AG04450 (cell line): ENCODE results near the gene ACSL4. TPM values are rescaled to one million over a fixed set of nuclear protein-coding genes. Genes with fewer than 3 reads are reported as not detected.

Experiments used
- CTCF ChIA-PET: fragments of 300-600, 350-600 bp; formaldehyde crosslinking; extraction: SDS; loops from one replicate; lab custom pipeline; 2022; ENCODE audit warnings: antibody characterized with exemption, inconsistent platforms; lab: Charles Lee
- POLR2A ChIA-PET: fragments of 350-600 bp; formaldehyde crosslinking; extraction: SDS; loops from one replicate; lab custom pipeline; 2021; ENCODE audit warnings: antibody characterized with exemption, inconsistent platforms; lab: Yijun Ruan, JAX
- DNase-seq: peaks from one replicate; pipeline ENCODE4 v3.0.0-alpha.2; 2011; ENCODE audit warnings: low read depth, low spot score
- H3K27ac ChIP-seq: one replicate; pipeline ENCODE4 v1.5.1; 2012; ENCODE audit warnings: low read depth, low read length, control low read depth
- H3K27me3 ChIP-seq: one replicate; pipeline ENCODE4 v1.6.0; 2012; ENCODE audit warnings: low read length; ENCODE audit not compliant: control insufficient read depth, insufficient read depth
- H3K4me3 ChIP-seq: 2 replicates; pipeline ENCODE4 v1.5.1; 2011; ENCODE audit warnings: mild to moderate bottlenecking, low read depth, low read length, control low read depth
- H3K9me3 ChIP-seq: 2 replicates; pipeline ENCODE4 v1.5.1; 2012; ENCODE audit warnings: low read length; ENCODE audit not compliant: control insufficient read depth, insufficient read depth
- polyA plus RNA-seq: library from polyadenylated mRNA; depleted of rRNA; stranded (reverse); fragments of >200 nt; gene quantifications from 2 replicates; pipeline ENCODE4 v1.2.3, GENCODE V29; 2011
- TF ChIP-seq, protein P1 (sequence below): IDR thresholded peaks from 2 replicates; pipeline ENCODE4 v1.5.1; 2011; ENCODE audit warnings: low read depth, low read length, control low read depth, inconsistent platforms

ACSL4 gene
- polyA plus RNA-seq, 1 experiment = 157 TPM

DNA sequence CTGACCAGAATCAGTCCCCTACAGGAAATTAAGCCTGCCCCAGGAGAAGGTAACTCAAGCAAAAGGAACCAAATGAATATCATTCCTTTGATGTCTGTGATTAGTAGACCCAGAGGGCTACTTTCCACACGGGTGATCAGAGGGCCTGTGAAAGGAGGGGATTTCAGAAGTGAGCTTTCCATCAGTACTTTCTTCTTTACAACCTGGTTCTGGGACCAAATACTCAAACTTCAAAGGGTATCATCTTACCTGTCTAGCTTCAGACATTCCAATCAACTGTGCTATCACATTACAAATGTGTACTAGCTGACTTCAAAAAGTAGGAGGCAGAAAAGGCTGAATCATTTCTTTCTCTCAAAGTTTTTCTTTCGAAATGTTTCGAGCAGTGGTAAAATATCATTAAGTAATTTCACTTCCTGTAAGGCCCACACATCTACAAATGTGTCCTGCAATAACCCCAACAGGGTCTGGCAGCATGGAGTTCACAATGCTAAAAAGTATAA is 23.9 kb downstream of the ACSL4 start:
- H3K27ac ChIP-seq = peak overlapping the region; percentile 39
- no peaks in the 10 kb centered on the region for H3K27me3 ChIP-seq
- DNase-seq = no peak
- no peak overlapping the region for H3K4me3 ChIP-seq
- H3K9me3 ChIP-seq = no peaks in the 10 kb centered on the region
- POLR2A ChIA-PET = no interaction called here
- CTCF ChIA-PET = interaction anchor here (0.6 to 9.3 kb wide), 7 partner anchors 147 to 224 kb away, joined by 3 to 136 read pairs (median 4); no protein-coding TSS in a partner anchor
- TF ChIP-seq, protein P1, sequence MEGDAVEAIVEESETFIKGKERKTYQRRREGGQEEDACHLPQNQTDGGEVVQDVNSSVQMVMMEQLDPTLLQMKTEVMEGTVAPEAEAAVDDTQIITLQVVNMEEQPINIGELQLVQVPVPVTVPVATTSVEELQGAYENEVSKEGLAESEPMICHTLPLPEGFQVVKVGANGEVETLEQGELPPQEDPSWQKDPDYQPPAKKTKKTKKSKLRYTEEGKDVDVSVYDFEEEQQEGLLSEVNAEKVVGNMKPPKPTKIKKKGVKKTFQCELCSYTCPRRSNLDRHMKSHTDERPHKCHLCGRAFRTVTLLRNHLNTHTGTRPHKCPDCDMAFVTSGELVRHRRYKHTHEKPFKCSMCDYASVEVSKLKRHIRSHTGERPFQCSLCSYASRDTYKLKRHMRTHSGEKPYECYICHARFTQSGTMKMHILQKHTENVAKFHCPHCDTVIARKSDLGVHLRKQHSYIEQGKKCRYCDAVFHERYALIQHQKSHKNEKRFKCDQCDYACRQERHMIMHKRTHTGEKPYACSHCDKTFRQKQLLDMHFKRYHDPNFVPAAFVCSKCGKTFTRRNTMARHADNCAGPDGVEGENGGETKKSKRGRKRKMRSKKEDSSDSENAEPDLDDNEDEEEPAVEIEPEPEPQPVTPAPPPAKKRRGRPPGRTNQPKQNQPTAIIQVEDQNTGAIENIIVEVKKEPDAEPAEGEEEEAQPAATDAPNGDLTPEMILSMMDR = 0 out of 2 replicates have a peak, but pooled peaks have one; percentile 7

DNA sequence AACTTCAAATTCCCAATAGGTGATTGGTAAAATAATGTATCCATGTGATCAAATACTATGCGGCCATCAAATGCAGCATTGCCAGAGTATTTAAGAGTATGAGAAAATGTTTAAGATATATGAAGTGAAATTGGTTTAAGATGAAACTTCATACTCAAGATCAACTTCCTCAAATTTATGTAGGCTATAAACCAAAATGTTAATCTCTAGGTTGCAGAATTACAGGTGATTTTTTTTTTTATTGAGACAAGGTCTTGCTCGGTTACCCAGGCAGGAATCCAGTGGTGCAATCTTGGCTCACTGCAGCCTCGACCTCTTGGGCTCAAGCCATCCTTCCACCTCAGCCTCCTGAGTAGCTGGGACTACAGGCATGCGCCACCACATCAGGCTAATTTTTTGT is 25.3 kb downstream of the ACSL4 start:
- ChIA-PET CTCF (interaction anchor here (9.0 kb wide), 1 partner anchor 149 kb away, joined by 111 read pairs; no protein-coding TSS in a partner anchor), POLR2A (no interaction called here)
- DNase-seq = no peak
- TF ChIP-seq, protein P1 = no peak
- no peaks in the 10 kb centered on the region for H3K9me3 ChIP-seq
- no peak overlapping the region for H3K27ac ChIP-seq
- H3K4me3 ChIP-seq = no peak overlapping the region
- H3K27me3 ChIP-seq = no peaks in the 10 kb centered on the region

DNA sequence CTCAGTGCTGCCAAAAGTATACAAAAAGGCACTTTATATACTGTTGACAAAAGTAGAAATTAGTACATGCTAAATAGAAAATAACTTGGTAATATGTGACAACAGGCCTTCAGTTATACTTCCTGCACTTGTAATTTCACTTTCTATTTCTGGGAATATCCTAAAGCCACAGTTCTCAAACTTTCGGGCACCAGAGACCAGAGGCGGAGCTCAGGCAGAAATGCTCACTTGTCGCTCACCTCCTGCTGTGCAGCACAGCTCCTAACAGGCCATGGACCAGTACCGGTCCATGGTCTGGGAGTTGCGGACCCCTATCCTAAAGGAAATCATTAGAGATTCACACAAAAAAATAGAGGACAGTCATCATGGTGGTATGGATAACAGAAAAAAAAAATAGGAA is 25.7 kb downstream of the ACSL4 start:
- TF ChIP-seq, protein P1 = no peak
- no peak overlapping the region for H3K4me3 ChIP-seq
- H3K27me3 ChIP-seq = no peaks in the 10 kb centered on the region
- ChIA-PET POLR2A (no interaction called here), CTCF (no interaction called here)
- DNase-seq = no peak
- no peaks in the 10 kb centered on the region for H3K9me3 ChIP-seq
- H3K27ac ChIP-seq = no peak overlapping the region

DNA sequence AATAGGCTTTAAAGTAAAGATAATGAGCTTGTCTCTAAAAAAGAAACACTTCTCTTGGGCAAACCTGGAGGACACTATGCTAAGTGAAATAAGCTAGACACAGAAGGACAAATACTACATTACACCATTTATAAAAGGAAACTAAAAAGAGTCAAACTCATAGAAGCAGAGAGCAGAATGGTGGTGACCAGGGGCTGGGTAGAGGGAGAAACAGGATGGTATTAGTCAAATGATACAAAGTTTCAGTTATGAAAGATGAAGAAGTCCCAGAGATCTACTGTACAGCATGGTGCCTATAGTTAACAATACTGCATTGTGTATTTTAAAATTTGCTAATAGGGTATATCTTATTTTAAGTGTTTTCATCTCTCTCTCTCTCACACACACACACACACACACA is 28.5 kb downstream of the ACSL4 start:
- H3K4me3 ChIP-seq = no peak overlapping the region
- no peaks in the 10 kb centered on the region for H3K27me3 ChIP-seq
- no peak overlapping the region for H3K27ac ChIP-seq
- H3K9me3 ChIP-seq = no peaks in the 10 kb centered on the region
- TF ChIP-seq, protein P1 = no peak
- no peak for DNase-seq
- POLR2A ChIA-PET = no interaction called here
- CTCF ChIA-PET = interaction anchor here (0.5 to 2.5 kb wide), 4 partner anchors 9 to 186 kb away, joined by 3 to 9 read pairs (median 3); no protein-coding TSS in a partner anchor

DNA sequence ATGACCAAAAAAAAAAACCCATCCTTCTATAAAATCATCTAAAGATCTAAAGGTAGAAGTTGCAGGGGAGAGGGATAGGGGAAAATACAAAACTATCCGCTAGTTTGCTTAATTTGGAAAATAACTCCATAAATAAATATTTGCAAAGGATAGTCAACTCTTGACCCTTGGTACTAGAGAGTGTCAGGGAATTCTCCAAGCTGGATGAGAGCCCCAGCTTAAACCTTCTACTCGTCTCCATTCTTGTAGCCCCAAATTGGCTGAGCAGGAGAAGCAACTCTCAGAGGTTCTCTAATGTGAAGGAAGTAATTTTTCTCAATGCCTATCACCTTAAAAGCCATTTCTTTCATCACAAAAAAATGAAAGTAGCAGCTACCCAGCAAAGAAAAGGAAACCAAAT is 35.2 kb downstream of the ACSL4 start:
- Histone ChIP-seq H3K27me3 (no peaks in the 10 kb centered on the region), H3K27ac (no peak overlapping the region), H3K9me3 (no peaks in the 10 kb centered on the region), H3K4me3 (no peak overlapping the region)
- ChIA-PET CTCF (interaction anchor here (0.9 to 1.8 kb wide), 2 partner anchors 189 to 193 kb away, joined by 3 to 9 read pairs; no protein-coding TSS in a partner anchor), POLR2A (no interaction called here)
- TF ChIP-seq, protein P1 = no peak
- no peak for DNase-seq
